Glomerular endothelial cell (primary cell): Measurements from ENCODE around the gene WTIP. TPM values are rescaled to one million over a fixed set of nuclear protein-coding genes. Genes with fewer than 3 reads are reported as not detected.
"Not testable (repeated sequence)": the region's sequence is repeated elsewhere in the genome, so short reads cannot be mapped to it uniquely, and the experiment has no call there.

Experiments used
- DNase-seq: peaks from one replicate; pipeline ENCODE4 v3.0.0-alpha.2; 2011; ENCODE audit warnings: low read depth, low spot score; ENCODE audit errors: extremely low read depth
- total RNA-seq: library from RNA; depleted of rRNA; stranded (reverse); fragments of >200 nt; gene quantifications from 2 replicates; pipeline ENCODE4 v1.2.3, GENCODE V29; 2015

WTIP gene
- total RNA-seq, 1 donor from 2014 or later, result 18.3 TPM

GRCh38 chr19:34475975-34476594 is 5.5 kb upstream of the WTIP start:
- no peak for DNase-seq

GRCh38 chr19:34478496-34478895 is 3.1 kb upstream of the WTIP start:
- DNase-seq, result not testable (repeated sequence)

- DNase-seq, result no peak
Observed at GRCh38 chr19:34479396-34479795, 2.2 kb upstream of the WTIP start.

- no peak for DNase-seq
Observed at GRCh38 chr19:34480491-34480890, 1.1 kb upstream of the WTIP start.

- DNase-seq, result no peak
Observed at GRCh38 chr19:34481861-34482379, 362 bp downstream of the WTIP start.

GRCh38 chr19:34482380-34483250 is 1.1 kb downstream of the WTIP start:
- DNase-seq, result no peak

- no peak for DNase-seq
Observed at GRCh38 chr19:34484328-34484727, 2.8 kb downstream of the WTIP start.

- no peak for DNase-seq
Observed at GRCh38 chr19:34485831-34486230, 4.3 kb downstream of the WTIP start.

- no peak for DNase-seq
Observed at GRCh38 chr19:34487651-34488051, 6.1 kb downstream of the WTIP start.

GRCh38 chr19:34489175-34489574 is 7.6 kb downstream of the WTIP start:
- no peak for DNase-seq

- no peak for DNase-seq
Observed at GRCh38 chr19:34490141-34490766, 8.7 kb downstream of the WTIP start.

GRCh38 chr19:34493038-34493648 is 11.6 kb downstream of the WTIP start:
- no peak for DNase-seq

- no peak for DNase-seq
Observed at GRCh38 chr19:34493649-34494044, 12.1 kb downstream of the WTIP start.

GRCh38 chr19:34494601-34495000 is 13.0 kb downstream of the WTIP start:
- DNase-seq, result no peak

- DNase-seq, result no peak
Observed at GRCh38 chr19:34495416-34495815, 13.9 kb downstream of the WTIP start.

GRCh38 chr19:34497112-34497805 is 15.7 kb downstream of the WTIP start:
- DNase-seq, result no peak

GRCh38 chr19:34499155-34499834 is 17.7 kb downstream of the WTIP start:
- DNase-seq, result no peak

GRCh38 chr19:34500656-34501120 is 19.1 kb downstream of the WTIP start:
- no peak for DNase-seq

- DNase-seq, result peak; percentile 25
Observed at GRCh38 chr19:34501339-34502320, 20.1 kb downstream of the WTIP start.
